Lower lobe of right lung (tissue), 2 donors: ENCODE results near the gene SIRPB2. TPM values are rescaled to one million over a fixed set of nuclear protein-coding genes. Genes with fewer than 3 reads are reported as not detected.

Experiments used
- ATAC-seq, 2 donors: fragments of 200-7000 bp; cut with Tn5 transposase; one replicate each; pipeline ENCODE4 v1.9.1; 2020 to 2022; ENCODE audit warnings: mild to moderate bottlenecking in 2 of 2, moderate library complexity in 2 of 2
- DNase-seq: peaks from one replicate; pipeline ENCODE4 v3.0.0-alpha.2; 2020
- H3K27ac ChIP-seq: fragments of 200-600 bp; one replicate; pipeline ENCODE4 v1.8.0; 2022
- H3K27me3 ChIP-seq: fragments of 200-600 bp; one replicate; pipeline ENCODE4 v1.8.0; 2022; ENCODE audit warnings: low read depth
- H3K36me3 ChIP-seq: fragments of 200-600 bp; one replicate; pipeline ENCODE4 v1.8.0; 2022; ENCODE audit warnings: mild to moderate bottlenecking
- H3K4me1 ChIP-seq: fragments of 200-600 bp; one replicate; pipeline ENCODE4 v1.8.0; 2022
- H3K4me3 ChIP-seq: fragments of 200-600 bp; one replicate; pipeline ENCODE4 v1.8.0; 2022; ENCODE audit warnings: mild to moderate bottlenecking
- H3K9me3 ChIP-seq: fragments of 200-600 bp; one replicate; pipeline ENCODE4 v1.8.0; 2022
- CTCF ChIP-seq: fragments of 200-600 bp; IDR thresholded peaks from one replicate; pipeline ENCODE4 v1.8.0; 2022; ENCODE audit warnings: antibody characterized with exemption, mild to moderate bottlenecking
- intact Hi-C: fragments of 100-400 bp; cut with DNase I; formaldehyde crosslinking; loops from one replicate; pipeline ENCODE4 v1.11.0; 2022
- total RNA-seq: library from RNA; stranded (reverse); fragmentation: NEBNext Ultra II Directional; extraction: Animal tissue kit (Norgen Biotek cat#: 25700); gene quantifications from one replicate; pipeline ENCODE4 v1.2.1, GENCODE V29; 2021
- donor health status: DM: no; HTN: yes; CAD: no; lungs with severe emphysema.

The SIRPB2 gene
- total RNA-seq, 1 donor from 2014 or later = 32.2 TPM

- TF ChIP-seq CTCF = peak; percentile 99
- ATAC-seq = peak; percentile 97 to 98
- no peaks in the 10 kb centered on the region for H3K27me3 ChIP-seq
- intact Hi-C loops = no loop called here
- H3K4me3 ChIP-seq = peak within 1 kb of the TSS; percentile 90
- H3K4me1 ChIP-seq = peaks cover 50% of the 10 kb centered on the region
- no peaks in the 10 kb centered on the region for H3K9me3 ChIP-seq
- peak; percentile 96 for DNase-seq
- H3K36me3 ChIP-seq = peaks cover 14% of the 10 kb centered on the region
- H3K27ac ChIP-seq = peak within 1 kb of the TSS; percentile 88
Measured at GRCh38 chr20:1466211-1467081, 24.8 kb downstream of the SIRPB2 start, which contains the start of gene NSFL1C. Gene NSFL1C, minus strand, starts transcription at chr20:1466849. Its CDS starts 25 bp downstream, at chr20:1466824.

GRCh38 chr20:1465470-1466210, 25.6 kb downstream of the SIRPB2 start:
- H3K9me3 ChIP-seq = no peaks in the 10 kb centered on the region
- intact Hi-C loops = no loop called here
- no peaks in the 10 kb centered on the region for H3K27me3 ChIP-seq
- peaks cover 50% of the 10 kb centered on the region for H3K4me1 ChIP-seq
- H3K4me3 ChIP-seq = peak overlapping the region; percentile 90
- DNase-seq (no peak), ATAC-seq (no peak)
- peaks cover 22% of the 10 kb centered on the region for H3K36me3 ChIP-seq
- H3K27ac ChIP-seq = peak overlapping the region; percentile 88
- TF ChIP-seq CTCF = no peak

- no peak overlapping the region for H3K4me3 ChIP-seq
- H3K27me3 ChIP-seq = no peaks in the 10 kb centered on the region
- intact Hi-C loops = no loop called here
- H3K27ac ChIP-seq = no peak overlapping the region
- H3K4me1 ChIP-seq = peaks cover 38% of the 10 kb centered on the region
- ATAC-seq = no peak
- H3K36me3 ChIP-seq = peaks cover 38% of the 10 kb centered on the region
- no peak for TF ChIP-seq CTCF
- H3K9me3 ChIP-seq = no peaks in the 10 kb centered on the region
- DNase-seq = no peak
Measured at GRCh38 chr20:1463971-1464570, 27.1 kb downstream of the SIRPB2 start.

- no peak for TF ChIP-seq CTCF
- no peak for ATAC-seq
- no peak overlapping the region for H3K4me3 ChIP-seq
- H3K27ac ChIP-seq = no peak overlapping the region
- H3K9me3 ChIP-seq = no peaks in the 10 kb centered on the region
- H3K4me1 ChIP-seq = peaks cover 38% of the 10 kb centered on the region
- no peaks in the 10 kb centered on the region for H3K27me3 ChIP-seq
- peaks cover 50% of the 10 kb centered on the region for H3K36me3 ChIP-seq
- intact Hi-C loops = no loop called here
- DNase-seq = no peak
Measured at GRCh38 chr20:1462834-1463233, 28.4 kb downstream of the SIRPB2 start.

GRCh38 chr20:1462001-1462400, 29.2 kb downstream of the SIRPB2 start:
- no peak for ATAC-seq
- no peaks in the 10 kb centered on the region for H3K9me3 ChIP-seq
- peaks cover 59% of the 10 kb centered on the region for H3K36me3 ChIP-seq
- no peak overlapping the region for H3K27ac ChIP-seq
- no peak for DNase-seq
- no peaks in the 10 kb centered on the region for H3K27me3 ChIP-seq
- peaks cover 34% of the 10 kb centered on the region for H3K4me1 ChIP-seq
- intact Hi-C loops = no loop called here
- no peak overlapping the region for H3K4me3 ChIP-seq
- no peak for TF ChIP-seq CTCF
